B cell (primary cell): ENCODE data around the gene SYTL2. TPM values are rescaled to one million over a fixed set of nuclear protein-coding genes. Genes with fewer than 3 reads are reported as not detected.
"Not testable (repeated sequence)": the region's sequence is repeated elsewhere in the genome, so short reads cannot be mapped to it uniquely, and the experiment has no call there.

ENCODE experiments used
- ATAC-seq: fragments of 200-7000 bp; cut with Tn5 transposase; one replicate; pipeline ENCODE4 v1.10.0; 2021; ENCODE audit warnings: low read depth, mild to moderate bottlenecking, moderate number of reproducible peaks, moderate library complexity
- CTCF ChIA-PET: fragments of 350-600 bp; sonication (Branson Sonifier 250); formaldehyde crosslinking; loops from one replicate; lab custom pipeline; 2021; ENCODE audit warnings: antibody characterized with exemption, inconsistent platforms; lab: Charles Lee
- POLR2A ChIA-PET: fragments of 350-600 bp; sonication (Branson Sonifier 250); formaldehyde crosslinking; loops from one replicate; lab custom pipeline; 2021; ENCODE audit warnings: antibody characterized with exemption; lab: Charles Lee
- DNase-seq: peaks from one replicate; pipeline ENCODE4 v3.0.0; 2013
- H2AFZ ChIP-seq: 2 replicates; pipeline ENCODE4 v1.6.1; 2012; ENCODE audit warnings: mild to moderate bottlenecking, low read depth, low read length; ENCODE audit not compliant: insufficient read depth, poor library complexity, severe bottlenecking
- H3K27ac ChIP-seq, 2 donors: 1 replicate in 1 of 2; 2 replicates in 1 of 2; pipeline ENCODE4 v1.5.1; 2012 to 2013; ENCODE audit warnings: low read length in 2 of 2, mild to moderate bottlenecking in 2 of 2, moderate library complexity in 1 of 2
- H3K27me3 ChIP-seq, 4 experiments: fragments of 200-600 bp in 1 of 4; sonication (generic) in 1 of 4; replicated peaks in 1 of 4; 1 replicate in 2 of 4; 2 replicates in 2 of 4; pipeline versions ENCODE4 v1.6.1 to v1.7.0; 2013 to 2016; ENCODE audit warnings: low read length in 3 of 4, mild to moderate bottlenecking in 2 of 4, mixed read lengths in 1 of 4, moderate library complexity in 1 of 4; ENCODE audit not compliant: insufficient read depth in 4 of 4, control insufficient read depth in 3 of 4; ENCODE audit errors: control extremely low read depth in 1 of 4
- H3K36me3 ChIP-seq, 2 experiments: replicated peaks in 1 of 2; 1 replicate in 1 of 2; 2 replicates in 1 of 2; pipeline versions ENCODE4 v1.6.1 to v1.7.1; 2013; ENCODE audit warnings: low read length in 1 of 2; ENCODE audit not compliant: insufficient read depth in 2 of 2, control insufficient read depth in 1 of 2; ENCODE audit errors: control extremely low read depth in 1 of 2, extremely low read depth in 1 of 2
- H3K4me1 ChIP-seq, 2 donors: fragments of 200-600 bp in 1 of 2; sonication (generic) in 1 of 2; 1 replicate in 1 of 2; 2 replicates in 1 of 2; pipeline versions ENCODE4 v1.5.1 to v1.6.1; 2013 to 2017; ENCODE audit warnings: low read length in 2 of 2; ENCODE audit not compliant: control insufficient read depth in 2 of 2, insufficient read depth in 2 of 2
- H3K4me2 ChIP-seq: replicated peaks from 2 replicates; pipeline ENCODE3; 2012; ENCODE audit warnings: mild to moderate bottlenecking, low read depth, low read length; ENCODE audit not compliant: poor library complexity, severe bottlenecking
- H3K4me3 ChIP-seq, 5 experiments: fragments of 200-600 bp in 1 of 5; sonication (generic) in 1 of 5; 1 replicate in 3 of 5; 2 replicates in 2 of 5; pipeline versions ENCODE4 v1.5.1 to v1.7.0; 2011 to 2016; ENCODE audit warnings: low read length in 4 of 5, mild to moderate bottlenecking in 4 of 5, low read depth in 2 of 5, control low read depth in 1 of 5, moderate library complexity in 1 of 5; ENCODE audit not compliant: insufficient read depth in 1 of 5; ENCODE audit errors: control extremely low read depth in 1 of 5, extremely low read depth in 1 of 5
- H3K79me2 ChIP-seq: fragments of 200-600 bp; sonication (generic); one replicate; pipeline ENCODE4 v1.6.0; 2016; ENCODE audit warnings: low read length; ENCODE audit not compliant: control insufficient read depth, insufficient read depth
- H3K9ac ChIP-seq: fragments of 200-600 bp; sonication (generic); 2 replicates; pipeline ENCODE4 v1.6.1; 2017; ENCODE audit warnings: mild to moderate bottlenecking, low read length, moderate library complexity
- H3K9me3 ChIP-seq, 3 donors: one replicate each; pipeline versions ENCODE4 v1.6.1 to v1.7.1; 2013; ENCODE audit warnings: low read length in 2 of 3; ENCODE audit not compliant: control insufficient read depth in 2 of 3, insufficient read depth in 1 of 3; ENCODE audit errors: control extremely low read depth in 1 of 3
- H4K20me1 ChIP-seq: 2 replicates; pipeline ENCODE4 v1.6.0; 2012; ENCODE audit warnings: mild to moderate bottlenecking, low read length; ENCODE audit not compliant: insufficient read depth, control insufficient read depth, poor library complexity, severe bottlenecking
- H3K27ac Mint-ChIP-seq: one replicate; pipeline ENCODE4 v1.8.0; 2021; ENCODE audit warnings: mixed read lengths
- H3K27me3 Mint-ChIP-seq: one replicate; pipeline ENCODE4 v1.8.0; 2021; ENCODE audit warnings: mixed read lengths
- H3K4me1 Mint-ChIP-seq: one replicate; pipeline ENCODE4 v1.8.0; 2021; ENCODE audit warnings: mixed read lengths
- H3K4me3 Mint-ChIP-seq: one replicate; pipeline ENCODE4 v1.8.0; 2021; ENCODE audit warnings: mixed read lengths
- H3K9me3 Mint-ChIP-seq: one replicate; pipeline ENCODE4 v1.8.0; 2022; ENCODE audit warnings: mixed read lengths; ENCODE audit not compliant: insufficient read depth
- CTCF ChIP-seq: fragments of 200-600 bp; IDR thresholded peaks from one replicate; pipeline ENCODE4 v1.8.0; 2022; ENCODE audit warnings: antibody characterized with exemption, mild to moderate bottlenecking
- EZH2 ChIP-seq: IDR thresholded peaks from 2 replicates; pipeline ENCODE4 v1.6.1; 2012; ENCODE audit warnings: borderline replicate concordance, low read depth, mild to moderate bottlenecking, moderate library complexity, low read length; ENCODE audit not compliant: insufficient read depth, poor library complexity, severe bottlenecking
- WGBS: methylation state at CpG from one replicate; pipeline ENCODE4 v1.1.5; 2013; ENCODE audit warnings: missing lambda C conversion rate; ENCODE audit not compliant: insufficient coverage; 5-methylcytosine and 5-hydroxymethylcytosine counted together
- intact Hi-C: fragments of 100-400 bp; cut with micrococcal nuclease; formaldehyde crosslinking; loops from one replicate; pipeline ENCODE4 v1.10.0; 2022
- polyA plus RNA-seq: library from polyadenylated mRNA; depleted of rRNA; stranded (reverse); fragments of >200 nt; gene quantifications from 2 replicates; pipeline ENCODE4 v1.2.3, GENCODE V29; 2012
- total RNA-seq, 2 donors: library from RNA; stranded (reverse); fragments of 120-200 nt in 1 of 2; gene quantifications; 1 replicate in 1 of 2; 2 replicates in 1 of 2; pipeline versions ENCODE4 v1.2.3 to v1.2.4, GENCODE V29; 2013 to 2022

SYTL2 gene
- total and polyA plus RNA-seq, 2 donors (not counting 1 experiment from before 2014, with no cell fraction given): 0.86 to 2.9 TPM

GRCh38 chr11:85779956-85780640 lies 30.8 kb downstream of the SYTL2 start:
- Histone ChIP-seq H4K20me1 (no peaks in the 10 kb centered on the region), H3K4me2 (no peak overlapping the region), H3K27ac (no peak overlapping the region), H3K9me3 (peaks cover 0 to 8% (median 8%) of the 10 kb centered on the region in 3 donors), H3K4me3 (no peak overlapping the region), H3K4me1 (no peaks in the 10 kb centered on the region), H3K27me3 (no peaks in the 10 kb centered on the region), H3K36me3 (no peaks in the 10 kb centered on the region), H3K9ac (no peak overlapping the region), H3K79me2 (no peaks in the 10 kb centered on the region), H2AFZ (no peak overlapping the region)
- ATAC-seq (no peak), DNase-seq (no peak)
- Mint-ChIP-seq H3K9me3 (no peaks in the 10 kb centered on the region), H3K4me1 (no peaks in the 10 kb centered on the region), H3K27ac (no peak overlapping the region), H3K4me3 (no peak overlapping the region), H3K27me3 (peaks cover 10% of the 10 kb centered on the region)
- no CpG with 5 or more reads among the region's 3 CpGs for WGBS
- intact Hi-C loops: no loop called here
- TF ChIP-seq EZH2 (no peak), CTCF (no peak)
- ChIA-PET POLR2A (no interaction called here), CTCF (no interaction called here)

GRCh38 chr11:85777603-85777972 lies 33.4 kb downstream of the SYTL2 start:
- CTCF ChIA-PET, POLR2A ChIA-PET, H3K27ac Mint-ChIP-seq: not testable (repeated sequence)

More at GRCh38 chr11:85777603-85777972, 33.4 kb downstream of the SYTL2 start:
- H3K27me3 ChIP-seq, intact Hi-C loops, H3K4me3 Mint-ChIP-seq, H3K9ac ChIP-seq, H4K20me1 ChIP-seq, H2AFZ ChIP-seq, H3K4me1 ChIP-seq, ATAC-seq, H3K27me3 Mint-ChIP-seq, DNase-seq, H3K4me3 ChIP-seq, H3K9me3 Mint-ChIP-seq, H3K79me2 ChIP-seq, H3K4me2 ChIP-seq, H3K27ac ChIP-seq, H3K36me3 ChIP-seq, H3K9me3 ChIP-seq, H3K4me1 Mint-ChIP-seq: not testable (repeated sequence)
- WGBS: no CpG with 5 or more reads among the region's 3 CpGs
